SK-N-SH treated with all-trans-retinoic acid at 6 μM for 48 hours (cell line): ENCODE results near the gene CEP44.

ENCODE experiments used
- CREB5 ChIP-seq: fragments of 250-450 bp; sonication (Bioruptor Pico); IDR thresholded peaks from 2 replicates; pipeline ENCODE4 v1.5.1; 2020; ENCODE audit warnings: low read depth, mild to moderate bottlenecking, moderate library complexity
- ESRRG ChIP-seq: fragments of 250-450 bp; sonication (Bioruptor Pico); IDR thresholded peaks from 2 replicates; pipeline ENCODE4 v1.6.1; 2021; ENCODE audit warnings: mild to moderate bottlenecking
- PATZ1 ChIP-seq: fragments of 250-450 bp; sonication (Bioruptor Pico); IDR thresholded peaks from 2 replicates; pipeline ENCODE4 v1.8.0; 2020; ENCODE audit warnings: mild to moderate bottlenecking, moderate library complexity, borderline replicate concordance
- ZFP3 ChIP-seq: fragments of 250-450 bp; sonication (Bioruptor Pico); IDR thresholded peaks from 2 replicates; pipeline ENCODE4 v1.5.0; 2020; ENCODE audit warnings: mild to moderate bottlenecking, moderate library complexity
- ZFP30 ChIP-seq: fragments of 450-650 bp; formaldehyde crosslinking; IDR thresholded peaks from 2 replicates; pipeline ENCODE4 v1.5.0; 2022; ENCODE audit warnings: mild to moderate bottlenecking, moderate library complexity

GRCh38 chr4:174284487-174284886 lies 776 bp downstream of the CEP44 start:
- TF ChIP-seq PATZ1 (CRISPR knock-in tag): no peak
- no peak for TF ChIP-seq ZFP3 (CRISPR knock-in tag)
- TF ChIP-seq ESRRG (CRISPR knock-in tag): no peak
- no peak for TF ChIP-seq ZFP30 (CRISPR knock-in tag)
- no peak for TF ChIP-seq CREB5 (CRISPR knock-in tag)
